Caco-2 (cell line): ENCODE measurements around the gene DOCK6. TPM values are rescaled to one million over a fixed set of nuclear protein-coding genes. Genes with fewer than 3 reads are reported as not detected.
A peak's percentile ranks its signal among the peaks of the same experiment; 100 is the strongest.

ENCODE experiments used
- BruUV-seq: library from RNA; stranded (reverse); fragments of 400-500 nt; replicated peaks from 2 replicates; lab custom pipeline; 2021; lab: Mats Ljungman, UMichigan
- CTCF ChIA-PET: fragments of 300-600 bp; sonication (Branson Sonifier 250); formaldehyde crosslinking; loops from one replicate; lab custom pipeline; 2022; ENCODE audit warnings: antibody characterized with exemption; lab: Charles Lee
- POLR2A ChIA-PET: fragments of 300-600 bp; sonication (Branson Sonifier 250); formaldehyde crosslinking; loops from one replicate; lab custom pipeline; 2022; ENCODE audit warnings: antibody characterized with exemption; lab: Charles Lee
- DNase-seq, 2 experiments: peaks; one replicate each; pipeline versions ENCODE4 v3.0.0 to v3.0.0-alpha.2; 2020 to 2022
- H3K27me3 ChIP-seq: replicated peaks from 2 replicates; pipeline ENCODE4 v1.6.0; 2011; ENCODE audit warnings: low read length; ENCODE audit not compliant: control insufficient read depth, insufficient read depth
- H3K36me3 ChIP-seq: 2 replicates; pipeline ENCODE4 v1.5.1; 2011; ENCODE audit warnings: low read length; ENCODE audit not compliant: control insufficient read depth, insufficient read depth
- H3K4me1 ChIP-seq: fragments of 250-450 bp; sonication (Bioruptor Pico); 2 replicates; pipeline ENCODE4 v1.5.1; 2020; ENCODE audit warnings: mild to moderate bottlenecking
- H3K4me3 ChIP-seq: 2 replicates; pipeline ENCODE4 v1.5.1; 2011; ENCODE audit warnings: low read depth, mild to moderate bottlenecking, control low read depth, low read length
- H3K9me3 ChIP-seq: fragments of 250-450 bp; sonication (Bioruptor Pico); 2 replicates; pipeline ENCODE4 v1.5.1; 2020; ENCODE audit warnings: mild to moderate bottlenecking, moderate library complexity
- H3K27ac Mint-ChIP-seq: one replicate; pipeline ENCODE4 v1.8.0; 2022; ENCODE audit warnings: mixed read lengths; ENCODE audit not compliant: unreplicated experiment
- H3K27me3 Mint-ChIP-seq: one replicate; pipeline ENCODE4 v1.8.0; 2022; ENCODE audit warnings: mixed read lengths; ENCODE audit not compliant: insufficient read depth, unreplicated experiment
- H3K36me3 Mint-ChIP-seq: one replicate; pipeline ENCODE4 v1.8.0; 2022; ENCODE audit warnings: mild to moderate bottlenecking, mixed read lengths; ENCODE audit not compliant: insufficient read depth, unreplicated experiment
- H3K4me1 Mint-ChIP-seq: one replicate; pipeline ENCODE4 v1.8.0; 2022; ENCODE audit warnings: low read depth, mixed read lengths; ENCODE audit not compliant: unreplicated experiment
- H3K4me3 Mint-ChIP-seq: one replicate; pipeline ENCODE4 v1.8.0; 2022; ENCODE audit warnings: mild to moderate bottlenecking, moderate library complexity, mixed read lengths; ENCODE audit not compliant: unreplicated experiment
- H3K9me3 Mint-ChIP-seq: one replicate; pipeline ENCODE4 v1.8.0; 2022; ENCODE audit warnings: mixed read lengths; ENCODE audit not compliant: unreplicated experiment
- intact Hi-C: fragments of 100-400 bp; cut with micrococcal nuclease; formaldehyde crosslinking; loops from one replicate; pipeline ENCODE4 v1.10.0; 2022; ENCODE audit not compliant: unreplicated experiment
- total RNA-seq: library from RNA; stranded (reverse); gene quantifications from 2 replicates; pipeline ENCODE4 v1.2.3, GENCODE V29; 2022
- TF ChIP-seq, protein P1 (sequence below), 2 experiments: fragments of 200-600 bp in 1 of 2; IDR thresholded peaks; 1 replicate in 1 of 2; 2 replicates in 1 of 2; pipeline versions ENCODE4 v1.5.1 to v1.8.0; 2011 to 2022; ENCODE audit warnings: antibody characterized with exemption in 1 of 2, control low read depth in 1 of 2, inconsistent platforms in 1 of 2, low read depth in 1 of 2, low read length in 1 of 2, mild to moderate bottlenecking in 1 of 2, moderate library complexity in 1 of 2; ENCODE audit not compliant: insufficient read depth in 1 of 2, severe bottlenecking in 1 of 2, unreplicated experiment in 1 of 2

DOCK6 gene
- total RNA-seq, 1 experiment from 2014 or later, result 84.1 TPM

DNA sequence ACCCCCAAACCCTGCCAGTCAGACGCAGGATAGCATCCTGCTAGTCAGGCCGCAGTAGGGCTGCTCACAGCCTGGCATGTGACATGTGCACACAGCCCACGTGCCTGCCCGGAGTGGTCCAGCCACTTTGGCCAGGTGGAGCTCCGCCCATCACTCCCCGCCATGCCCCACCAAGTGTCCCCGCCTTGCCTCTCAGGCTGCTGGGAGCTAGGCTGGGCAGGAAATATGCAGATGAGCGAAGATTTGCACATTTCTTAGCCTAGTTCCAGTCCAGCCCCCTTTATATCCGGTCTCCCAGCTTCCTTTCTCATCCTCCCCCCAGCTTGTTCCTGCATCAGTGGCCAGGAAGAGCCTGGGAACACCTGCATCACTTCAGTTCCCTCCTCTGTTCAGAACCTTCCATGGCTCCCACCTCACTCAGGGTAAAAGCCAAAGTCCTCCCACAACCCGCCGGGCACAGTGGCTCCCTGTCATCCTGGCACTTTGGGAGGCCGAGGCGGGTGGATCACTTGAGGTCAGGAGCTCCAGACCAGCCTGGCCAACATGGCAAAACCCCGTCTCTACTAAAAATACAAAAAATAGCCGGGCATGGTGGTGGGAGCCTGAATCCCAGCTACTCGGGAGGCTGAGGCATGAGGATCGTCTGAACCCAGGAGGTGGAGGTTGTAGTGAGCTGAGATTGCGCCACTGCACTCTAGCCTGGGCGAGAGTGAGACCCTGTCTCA is 2.3 kb upstream of the DOCK6 start:
- no peaks in the 10 kb centered on the region for H3K27me3 Mint-ChIP-seq
- peaks cover 46% of the 10 kb centered on the region for H3K4me1 ChIP-seq
- TF ChIP-seq, protein P1, sequence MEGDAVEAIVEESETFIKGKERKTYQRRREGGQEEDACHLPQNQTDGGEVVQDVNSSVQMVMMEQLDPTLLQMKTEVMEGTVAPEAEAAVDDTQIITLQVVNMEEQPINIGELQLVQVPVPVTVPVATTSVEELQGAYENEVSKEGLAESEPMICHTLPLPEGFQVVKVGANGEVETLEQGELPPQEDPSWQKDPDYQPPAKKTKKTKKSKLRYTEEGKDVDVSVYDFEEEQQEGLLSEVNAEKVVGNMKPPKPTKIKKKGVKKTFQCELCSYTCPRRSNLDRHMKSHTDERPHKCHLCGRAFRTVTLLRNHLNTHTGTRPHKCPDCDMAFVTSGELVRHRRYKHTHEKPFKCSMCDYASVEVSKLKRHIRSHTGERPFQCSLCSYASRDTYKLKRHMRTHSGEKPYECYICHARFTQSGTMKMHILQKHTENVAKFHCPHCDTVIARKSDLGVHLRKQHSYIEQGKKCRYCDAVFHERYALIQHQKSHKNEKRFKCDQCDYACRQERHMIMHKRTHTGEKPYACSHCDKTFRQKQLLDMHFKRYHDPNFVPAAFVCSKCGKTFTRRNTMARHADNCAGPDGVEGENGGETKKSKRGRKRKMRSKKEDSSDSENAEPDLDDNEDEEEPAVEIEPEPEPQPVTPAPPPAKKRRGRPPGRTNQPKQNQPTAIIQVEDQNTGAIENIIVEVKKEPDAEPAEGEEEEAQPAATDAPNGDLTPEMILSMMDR (IDR thresholded peaks at IDR 0.05; ENCODE audit: insufficient read depth in 1 of 2, low read depth in 1 of 2, low read length in 1 of 2, severe bottlenecking in 1 of 2, unreplicated experiment in 1 of 2), result no peak
- peak overlapping the region; percentile 87 for H3K27ac Mint-ChIP-seq
- peaks cover 23% of the 10 kb centered on the region for H3K36me3 Mint-ChIP-seq
- no peaks in the 10 kb centered on the region for H3K9me3 ChIP-seq
- ChIA-PET POLR2A (interaction anchor here (0.6 kb wide), 1 partner anchor 663 kb away, joined by 8 read pairs; no protein-coding TSS in a partner anchor), CTCF (interaction anchor here (0.6 to 0.8 kb wide), 3 partner anchors 21 to 117 kb away, joined by 3 to 5 read pairs (median 4); no protein-coding TSS in a partner anchor)
- peak overlapping the region; percentile 12 for H3K4me3 Mint-ChIP-seq
- no peaks in the 10 kb centered on the region for H3K36me3 ChIP-seq
- peak; percentile 83 to 86 for DNase-seq
- no TSS peak for BruUV-seq
- H3K27me3 ChIP-seq, result no peaks in the 10 kb centered on the region
- no peaks in the 10 kb centered on the region for H3K9me3 Mint-ChIP-seq
- intact Hi-C loops, result loop anchor here (1.0 kb wide), 1 partner anchor 11 kb away; no protein-coding TSS in a partner anchor
- H3K4me3 ChIP-seq, result no peak overlapping the region
- H3K4me1 Mint-ChIP-seq, result peaks cover 44% of the 10 kb centered on the region

DNA sequence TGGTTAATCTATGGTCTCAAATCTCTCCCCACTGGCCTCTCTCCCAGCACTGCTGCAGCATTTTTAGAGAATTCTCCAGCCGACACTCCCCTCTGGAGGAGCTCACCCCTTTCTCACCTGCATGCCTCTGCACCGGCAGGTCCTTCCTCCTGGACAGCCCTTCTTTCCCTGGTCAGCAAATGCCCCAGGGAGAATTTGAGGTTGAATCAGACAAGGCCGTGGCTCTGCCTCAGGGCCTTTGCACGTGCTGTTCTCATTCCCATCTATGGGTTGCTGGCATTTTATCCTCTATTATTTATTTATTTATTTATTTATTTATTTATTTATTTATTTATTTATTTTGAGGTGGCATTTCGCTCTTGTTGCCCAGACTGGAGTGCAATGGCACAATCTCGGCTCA is 1.4 kb upstream of the DOCK6 start:
- Histone ChIP-seq H3K36me3 (no peaks in the 10 kb centered on the region), H3K9me3 (no peaks in the 10 kb centered on the region), H3K4me1 (peaks cover 41% of the 10 kb centered on the region), H3K27me3 (no peaks in the 10 kb centered on the region), H3K4me3 (no peak overlapping the region)
- Mint-ChIP-seq H3K4me3 (peak overlapping the region; percentile 59), H3K4me1 (peaks cover 36% of the 10 kb centered on the region), H3K9me3 (no peaks in the 10 kb centered on the region), H3K36me3 (peaks cover 23% of the 10 kb centered on the region), H3K27ac (peak overlapping the region; percentile 48), H3K27me3 (no peaks in the 10 kb centered on the region)
- ChIA-PET POLR2A (no interaction called here), CTCF (no interaction called here)
- no TSS peak for BruUV-seq
- intact Hi-C loops, result no loop called here
- no peak for DNase-seq
- TF ChIP-seq, protein P1 (IDR thresholded peaks at IDR 0.05; ENCODE audit: insufficient read depth in 1 of 2, low read depth in 1 of 2, low read length in 1 of 2, severe bottlenecking in 1 of 2, unreplicated experiment in 1 of 2), result no peak

DNA sequence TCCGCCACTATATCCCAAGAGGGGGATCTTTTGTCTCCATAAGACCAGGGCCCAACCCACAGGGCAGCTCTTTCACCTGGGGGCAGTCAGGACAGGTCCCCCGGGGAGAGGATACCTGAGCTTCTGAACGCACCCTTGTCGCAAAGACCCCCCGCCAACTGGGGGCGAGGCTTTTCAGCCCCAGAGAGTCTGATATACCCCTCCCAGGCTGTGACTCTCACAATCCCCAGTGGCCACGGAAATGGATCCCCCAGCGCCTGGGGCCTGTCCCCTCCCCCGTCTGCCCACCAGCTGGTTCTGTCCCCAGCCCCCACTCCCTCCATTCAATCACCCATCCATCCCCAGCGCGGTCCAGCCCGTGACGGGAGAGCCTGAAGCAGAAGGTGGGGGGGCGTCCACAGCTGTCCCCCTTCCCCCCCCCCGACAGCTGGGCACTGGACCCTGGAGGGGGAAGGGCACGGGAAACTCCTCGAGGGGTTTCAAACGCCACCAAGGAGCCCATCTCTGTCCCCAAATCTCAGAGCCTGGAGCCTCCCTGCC is 823 bp downstream of the DOCK6 start:
- H3K36me3 ChIP-seq, result no peaks in the 10 kb centered on the region
- Mint-ChIP-seq H3K36me3 (peaks cover 15% of the 10 kb centered on the region), H3K9me3 (no peaks in the 10 kb centered on the region), H3K27ac (peak overlapping the region; percentile 61), H3K27me3 (no peaks in the 10 kb centered on the region), H3K4me3 (peak overlapping the region; percentile 71), H3K4me1 (peaks cover 23% of the 10 kb centered on the region)
- H3K4me1 ChIP-seq, result peaks cover 32% of the 10 kb centered on the region
- H3K27me3 ChIP-seq, result no peaks in the 10 kb centered on the region
- intact Hi-C loops, result no loop called here
- BruUV-seq, result no TSS peak
- TF ChIP-seq, protein P1 (IDR thresholded peaks at IDR 0.05; ENCODE audit: insufficient read depth in 1 of 2, low read depth in 1 of 2, low read length in 1 of 2, severe bottlenecking in 1 of 2, unreplicated experiment in 1 of 2), result no peak
- DNase-seq, result no peak
- POLR2A ChIA-PET, result no interaction called here
- peak overlapping the region; percentile 75 for H3K4me3 ChIP-seq
- CTCF ChIA-PET, result interaction anchor here (0.8 to 1.0 kb wide), 2 partner anchors 18 to 32 kb away, joined by 3 to 4 read pairs; no protein-coding TSS in a partner anchor
- H3K9me3 ChIP-seq, result no peaks in the 10 kb centered on the region
